ENCODE data around the gene CNGA1.
"Not testable (repeated sequence)": the region's sequence is repeated elsewhere in the genome, so short reads cannot be mapped to it uniquely, and the experiment has no call there.

CNGA1 gene

GRCh38 chr4:48030470-48030869 lies 14.0 kb upstream of the CNGA1 start:
- no peak for DNase-seq (ENCODE audit: low read depth in 2 of 2)

GRCh38 chr4:48028696-48029095 lies 12.2 kb upstream of the CNGA1 start:
- no peak for DNase-seq (ENCODE audit: low read depth in 2 of 2)

GRCh38 chr4:48027653-48028052 lies 11.2 kb upstream of the CNGA1 start:
- DNase-seq (ENCODE audit: low read depth in 2 of 2), result no peak

GRCh38 chr4:48025005-48025404 lies 8.5 kb upstream of the CNGA1 start:
- no peak for DNase-seq (ENCODE audit: low read depth in 2 of 2)

- no peak for DNase-seq (ENCODE audit: low read depth in 2 of 2)
Observed at GRCh38 chr4:48024522-48024921, 8.0 kb upstream of the CNGA1 start.

GRCh38 chr4:48022192-48022799 lies 5.8 kb upstream of the CNGA1 start:
- DNase-seq (ENCODE audit: low read depth in 2 of 2), result no peak

GRCh38 chr4:48021100-48021499 lies 4.6 kb upstream of the CNGA1 start:
- DNase-seq (ENCODE audit: low read depth in 2 of 2), result no peak

- no peak for DNase-seq (ENCODE audit: low read depth in 2 of 2)
Observed at GRCh38 chr4:48018112-48018511, 1.6 kb upstream of the CNGA1 start.

- peak; percentile 27 to 45 for DNase-seq (ENCODE audit: low read depth in 2 of 2)
Observed at GRCh38 chr4:48017108-48017571, 659 bp upstream of the CNGA1 start.

- no peak for DNase-seq (ENCODE audit: low read depth in 2 of 2)
Observed at GRCh38 chr4:48015678-48016077, 803 bp downstream of the CNGA1 start.

GRCh38 chr4:48015216-48015615 lies 1.3 kb downstream of the CNGA1 start:
- no peak for DNase-seq (ENCODE audit: low read depth in 2 of 2)

GRCh38 chr4:48012824-48013223 lies 3.7 kb downstream of the CNGA1 start:
- no peak for DNase-seq (ENCODE audit: low read depth in 2 of 2)

GRCh38 chr4:48011722-48012121 lies 4.8 kb downstream of the CNGA1 start:
- DNase-seq (ENCODE audit: low read depth in 2 of 2), result no peak

GRCh38 chr4:48010906-48011305 lies 5.6 kb downstream of the CNGA1 start:
- not testable (repeated sequence) for DNase-seq (ENCODE audit: low read depth in 2 of 2)

GRCh38 chr4:48008021-48008596 lies 8.4 kb downstream of the CNGA1 start:
- no peak for DNase-seq (ENCODE audit: low read depth in 2 of 2)

GRCh38 chr4:48005781-48006180 lies 10.7 kb downstream of the CNGA1 start:
- no peak for DNase-seq (ENCODE audit: low read depth in 2 of 2)

GRCh38 chr4:48003568-48003967 lies 12.9 kb downstream of the CNGA1 start:
- DNase-seq (ENCODE audit: low read depth in 2 of 2), result peak; percentile 14 to 18

GRCh38 chr4:48002267-48002666 lies 14.2 kb downstream of the CNGA1 start:
- no peak for DNase-seq (ENCODE audit: low read depth in 2 of 2)

GRCh38 chr4:47996021-47996420 lies 20.5 kb downstream of the CNGA1 start:
- DNase-seq (ENCODE audit: low read depth in 2 of 2), result no peak

GRCh38 chr4:47992475-47992874 lies 24.0 kb downstream of the CNGA1 start:
- not testable (repeated sequence) for DNase-seq (ENCODE audit: low read depth in 2 of 2)

- DNase-seq (ENCODE audit: low read depth in 2 of 2), result no peak
Observed at GRCh38 chr4:47990145-47990544, 26.3 kb downstream of the CNGA1 start.

- DNase-seq (ENCODE audit: low read depth in 2 of 2), result no peak
Observed at GRCh38 chr4:47974566-47974965, 41.9 kb downstream of the CNGA1 start.

GRCh38 chr4:47972721-47973120 lies 43.8 kb downstream of the CNGA1 start:
- no peak for DNase-seq (ENCODE audit: low read depth in 2 of 2)

GRCh38 chr4:47972181-47972580 lies 44.3 kb downstream of the CNGA1 start:
- no peak for DNase-seq (ENCODE audit: low read depth in 2 of 2)
